ENCODE data around the gene TMSB4X.

DNA sequence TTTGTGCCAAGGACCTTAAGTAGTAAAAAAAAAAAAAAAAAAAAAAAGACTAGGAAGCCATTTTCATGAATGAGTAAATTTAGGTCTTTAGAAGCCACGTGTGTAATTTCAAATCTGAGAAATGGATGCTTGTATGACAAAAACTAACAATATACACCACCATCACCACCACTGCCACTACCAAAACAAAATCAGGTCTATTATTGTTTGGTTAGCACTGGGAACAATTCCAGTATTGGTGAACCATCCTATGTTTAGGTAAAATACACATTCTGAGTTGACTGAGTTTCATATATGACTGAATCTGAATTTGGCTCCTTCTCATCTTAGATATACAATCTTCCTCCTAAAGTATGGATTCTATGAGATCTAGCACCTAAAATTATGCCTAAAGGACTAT is 8.8 kb upstream of the TMSB4X start:
- TF ChIP-seq POLR2A (IDR thresholded peaks at IDR 0.05) (no peak), EP300 (IDR thresholded peaks at IDR 0.05) (no peak)
- TF ChIP-seq, protein P1, sequence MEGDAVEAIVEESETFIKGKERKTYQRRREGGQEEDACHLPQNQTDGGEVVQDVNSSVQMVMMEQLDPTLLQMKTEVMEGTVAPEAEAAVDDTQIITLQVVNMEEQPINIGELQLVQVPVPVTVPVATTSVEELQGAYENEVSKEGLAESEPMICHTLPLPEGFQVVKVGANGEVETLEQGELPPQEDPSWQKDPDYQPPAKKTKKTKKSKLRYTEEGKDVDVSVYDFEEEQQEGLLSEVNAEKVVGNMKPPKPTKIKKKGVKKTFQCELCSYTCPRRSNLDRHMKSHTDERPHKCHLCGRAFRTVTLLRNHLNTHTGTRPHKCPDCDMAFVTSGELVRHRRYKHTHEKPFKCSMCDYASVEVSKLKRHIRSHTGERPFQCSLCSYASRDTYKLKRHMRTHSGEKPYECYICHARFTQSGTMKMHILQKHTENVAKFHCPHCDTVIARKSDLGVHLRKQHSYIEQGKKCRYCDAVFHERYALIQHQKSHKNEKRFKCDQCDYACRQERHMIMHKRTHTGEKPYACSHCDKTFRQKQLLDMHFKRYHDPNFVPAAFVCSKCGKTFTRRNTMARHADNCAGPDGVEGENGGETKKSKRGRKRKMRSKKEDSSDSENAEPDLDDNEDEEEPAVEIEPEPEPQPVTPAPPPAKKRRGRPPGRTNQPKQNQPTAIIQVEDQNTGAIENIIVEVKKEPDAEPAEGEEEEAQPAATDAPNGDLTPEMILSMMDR (IDR thresholded peaks at IDR 0.05) = no peak

Data from ovary (tissue), 3 donors.